GM18907 (cell line): ENCODE measurements around the gene FAM78A.

Source experiments
- ATAC-seq: cut with Tn5 transposase; IDR thresholded peaks from one replicate; pipeline ENCODE4 v1.9.1; 2021; ENCODE audit warnings: mild to moderate bottlenecking, moderate library complexity; ENCODE audit not compliant: unreplicated experiment

FAM78A gene

DNA sequence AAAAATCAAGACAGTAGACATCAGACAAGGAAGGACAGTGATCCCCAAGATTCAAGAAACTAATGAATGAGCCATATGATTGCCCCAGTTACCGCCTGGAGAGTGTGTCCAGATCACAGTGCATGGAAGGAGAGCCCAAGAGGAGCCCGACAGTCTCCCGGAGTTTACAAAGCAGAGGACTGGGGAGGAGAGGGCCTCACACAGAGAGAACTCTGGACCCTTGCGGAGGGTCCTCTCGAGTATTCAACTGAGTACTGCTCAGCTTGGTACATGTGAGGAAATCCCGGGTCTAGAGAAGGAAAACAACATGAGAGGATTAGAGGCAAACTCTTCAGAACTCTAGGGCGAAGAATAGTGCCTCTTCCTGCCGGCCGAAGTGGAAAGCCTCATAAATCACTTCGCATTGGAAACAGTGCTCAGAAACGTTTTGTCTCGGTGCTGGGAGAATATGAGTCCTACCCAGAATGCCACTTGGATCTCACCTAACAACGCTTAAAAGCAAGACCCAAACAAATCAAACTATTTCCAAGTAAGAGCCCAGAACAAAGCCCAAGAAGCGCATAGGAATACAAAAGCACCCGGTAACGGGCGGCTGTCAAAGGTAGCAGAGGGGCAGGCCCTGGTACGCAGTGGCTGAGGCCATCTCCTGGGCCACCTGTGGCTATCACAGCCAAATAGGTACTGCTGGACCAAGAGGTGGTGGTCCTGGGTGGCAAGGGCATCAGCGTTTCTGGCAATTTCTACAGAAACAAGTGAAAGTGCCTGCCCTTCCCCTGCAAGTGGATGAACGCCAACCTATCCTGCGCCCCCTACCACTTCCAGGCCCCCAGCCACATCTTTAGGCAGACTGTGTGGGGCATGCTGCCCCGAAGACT is 36.0 kb downstream of the FAM78A start:
- no peak for ATAC-seq

- no peak for ATAC-seq
Observed at GRCh38 chr9:131239161-131239975, 36.9 kb downstream of the FAM78A start.

GRCh38 chr9:131238402-131239021 is 37.8 kb downstream of the FAM78A start:
- ATAC-seq, result peak; percentile 27

DNA sequence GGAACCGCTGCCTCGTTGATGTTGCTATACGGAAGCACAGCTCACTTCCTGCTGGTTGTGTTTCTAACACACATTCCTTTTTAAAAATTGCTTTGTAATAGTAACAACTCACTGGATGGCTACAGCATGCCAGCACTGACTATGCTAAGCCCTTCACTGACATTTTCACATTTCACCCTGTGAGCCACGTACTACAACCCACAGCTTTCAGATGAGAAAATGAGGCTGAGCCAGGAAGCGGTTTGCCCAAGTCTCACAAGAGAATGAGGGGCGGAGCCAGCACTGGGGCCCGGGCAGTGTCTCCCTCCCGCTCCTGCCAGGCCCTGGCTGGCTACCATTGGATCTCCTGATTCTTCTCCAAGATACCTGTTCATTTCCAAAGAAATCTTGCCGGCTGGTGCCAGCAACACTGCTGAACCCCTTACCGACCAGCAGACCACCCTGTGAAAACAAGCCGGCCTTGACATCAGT is 38.3 kb downstream of the FAM78A start:
- peak; percentile 77 for ATAC-seq

DNA sequence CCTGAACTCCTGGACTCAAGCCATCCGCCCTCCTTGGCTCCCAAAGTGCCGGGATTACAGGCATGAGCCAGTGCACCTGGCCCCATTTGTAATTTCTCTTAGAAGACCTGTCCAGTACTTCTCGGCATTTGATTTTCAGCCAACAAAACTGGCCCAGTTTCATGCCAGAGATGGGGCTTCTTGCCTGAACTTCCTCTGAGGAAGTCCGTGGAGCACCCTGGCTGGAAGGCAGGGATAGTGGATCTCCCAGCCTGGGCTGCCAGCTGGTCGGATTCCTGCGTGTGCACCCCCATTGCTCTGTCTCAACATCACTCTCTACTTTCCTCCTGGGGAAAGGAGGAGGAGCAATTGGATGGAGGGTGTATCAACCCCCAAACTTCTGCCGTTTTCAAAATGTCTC is 39.0 kb downstream of the FAM78A start:
- no peak for ATAC-seq

DNA sequence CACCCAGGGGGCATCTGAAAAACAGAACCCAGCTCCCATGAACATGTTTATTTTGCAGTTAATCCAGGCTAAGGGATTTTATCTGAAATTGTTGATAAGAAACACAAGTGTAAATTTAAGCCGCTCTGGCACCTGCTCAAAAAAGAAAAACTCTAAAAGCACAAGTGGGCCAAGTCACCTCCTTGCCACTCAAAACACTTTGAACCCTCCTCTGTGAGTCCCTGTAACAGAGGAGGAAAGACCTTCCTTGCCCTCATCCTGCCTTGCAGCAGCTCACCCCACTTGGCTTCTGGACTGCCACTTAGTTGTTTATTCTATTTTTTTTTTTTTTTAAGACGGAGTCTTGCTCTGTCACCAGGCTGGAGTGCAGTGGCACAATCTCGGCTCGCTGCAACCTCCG is 39.5 kb downstream of the FAM78A start:
- no peak for ATAC-seq

- ATAC-seq, result no peak
Observed at GRCh38 chr9:131236161-131236560, 40.1 kb downstream of the FAM78A start.

DNA sequence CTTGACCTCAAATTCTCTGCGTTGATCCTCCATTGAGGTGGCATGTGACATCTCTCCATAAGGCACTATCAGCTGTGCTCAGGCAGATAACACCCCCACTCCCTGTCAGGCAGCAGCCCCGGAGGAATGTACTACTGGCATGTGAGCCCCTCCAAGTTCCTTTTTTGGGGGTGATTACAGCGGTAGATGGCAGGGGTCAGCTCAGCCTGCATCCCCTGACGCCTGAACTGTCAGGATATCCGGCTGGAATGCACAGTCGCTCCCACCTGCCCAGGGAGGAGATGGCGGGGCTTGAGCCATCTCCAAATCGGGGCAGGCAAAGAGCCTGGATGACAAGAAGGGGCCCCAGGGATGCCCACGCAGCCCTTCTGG is 40.8 kb downstream of the FAM78A start:
- no peak for ATAC-seq

DNA sequence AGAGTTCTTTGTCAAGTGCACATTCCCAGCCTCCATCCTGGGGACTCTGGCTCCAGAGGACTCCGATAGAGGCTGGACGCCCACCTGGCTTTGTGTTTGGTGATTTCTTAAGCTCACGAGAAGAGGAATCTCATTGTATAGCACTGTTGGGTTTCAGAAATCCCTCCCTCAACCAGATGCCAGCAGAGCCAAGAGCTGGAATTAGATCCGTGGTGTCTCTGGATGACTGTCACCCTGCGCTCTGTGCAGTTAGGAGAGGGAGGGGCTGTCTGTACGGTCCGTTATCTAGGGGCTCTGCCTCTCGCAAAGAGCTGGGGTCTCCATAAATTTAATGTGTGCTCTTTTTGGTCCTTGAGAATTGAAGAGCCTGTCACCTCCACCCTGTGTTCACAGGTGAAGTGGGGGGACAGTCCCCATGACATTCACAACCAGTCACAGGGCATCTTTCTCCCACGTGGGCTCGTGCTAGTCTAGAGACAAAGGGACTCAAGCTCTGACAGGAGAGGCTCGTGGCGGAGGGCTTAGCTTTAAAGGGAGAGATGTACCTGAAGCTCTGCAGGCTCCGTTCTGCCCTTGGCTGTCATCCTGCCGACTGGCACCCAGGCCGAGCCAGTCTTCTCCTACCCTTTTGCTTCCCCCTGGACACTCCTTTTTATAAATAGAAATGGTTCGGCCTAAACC is 41.4 kb downstream of the FAM78A start:
- no peak for ATAC-seq

- ATAC-seq, result no peak
Observed at GRCh38 chr9:131233995-131234394, 42.3 kb downstream of the FAM78A start.

GRCh38 chr9:131233556-131233955 is 42.8 kb downstream of the FAM78A start:
- ATAC-seq, result no peak

GRCh38 chr9:131228988-131229387 is 47.3 kb downstream of the FAM78A start:
- ATAC-seq, result no peak

- ATAC-seq, result no peak
Observed at GRCh38 chr9:131227959-131228460, 48.3 kb downstream of the FAM78A start.

DNA sequence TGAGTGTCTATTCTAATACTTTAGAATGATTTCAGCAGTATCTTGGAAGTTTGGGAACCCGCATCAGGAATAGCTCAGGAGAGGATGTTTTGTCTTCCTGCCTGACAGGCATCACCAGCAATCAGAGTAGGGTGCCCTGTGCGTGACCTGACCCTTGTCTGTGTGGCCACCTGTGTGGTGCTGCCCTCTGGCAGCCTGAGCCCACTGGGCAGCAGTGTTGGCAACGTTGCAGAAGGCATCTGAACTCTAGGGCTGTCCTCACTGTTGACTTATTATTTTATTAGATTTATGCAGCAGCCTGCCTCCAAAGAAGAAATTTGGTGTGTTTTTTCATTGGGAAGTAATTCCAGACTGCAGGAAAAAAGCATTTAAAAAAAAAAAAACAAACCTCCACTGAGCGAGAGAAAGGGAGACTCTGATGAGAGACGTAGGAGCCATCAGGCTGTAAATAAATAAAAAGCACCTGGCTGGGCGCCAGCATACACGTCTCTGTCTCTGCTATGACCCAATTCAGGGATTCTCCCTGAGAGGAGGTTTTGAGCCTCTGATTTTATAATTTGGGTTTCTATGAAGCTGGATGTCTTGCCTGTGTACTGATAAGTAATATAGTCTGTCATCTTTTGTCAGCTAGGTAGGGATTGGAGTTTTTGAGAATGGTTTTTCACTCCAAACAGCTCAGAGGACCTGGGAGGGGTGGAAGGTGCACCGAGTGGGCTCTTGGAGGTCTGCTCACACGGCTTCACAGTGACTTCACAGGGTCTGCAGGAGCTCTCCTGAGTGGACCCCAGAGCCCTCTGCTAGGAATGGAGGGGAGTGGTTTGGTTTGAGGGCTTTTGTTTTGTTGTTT is 49.0 kb downstream of the FAM78A start:
- no peak for ATAC-seq

DNA sequence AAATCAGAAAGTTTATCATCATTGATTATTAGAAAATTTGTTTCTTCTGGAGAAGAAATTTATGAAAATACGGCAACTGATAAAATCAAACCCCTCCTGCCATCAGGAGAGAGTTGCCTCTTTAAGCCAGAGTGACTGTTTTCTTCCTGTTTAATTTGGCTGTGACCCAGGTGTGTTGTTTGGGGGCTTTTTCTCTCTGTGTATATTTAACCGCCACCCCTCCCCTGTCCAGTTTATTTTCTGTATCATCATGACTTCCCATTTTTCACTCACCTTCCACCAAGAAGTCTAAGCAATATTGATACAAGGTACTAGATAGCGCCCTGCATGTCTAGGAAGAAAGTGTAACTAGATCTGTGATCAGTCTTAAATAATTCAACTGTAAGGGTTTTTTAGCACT is 50.1 kb downstream of the FAM78A start:
- no peak for ATAC-seq

DNA sequence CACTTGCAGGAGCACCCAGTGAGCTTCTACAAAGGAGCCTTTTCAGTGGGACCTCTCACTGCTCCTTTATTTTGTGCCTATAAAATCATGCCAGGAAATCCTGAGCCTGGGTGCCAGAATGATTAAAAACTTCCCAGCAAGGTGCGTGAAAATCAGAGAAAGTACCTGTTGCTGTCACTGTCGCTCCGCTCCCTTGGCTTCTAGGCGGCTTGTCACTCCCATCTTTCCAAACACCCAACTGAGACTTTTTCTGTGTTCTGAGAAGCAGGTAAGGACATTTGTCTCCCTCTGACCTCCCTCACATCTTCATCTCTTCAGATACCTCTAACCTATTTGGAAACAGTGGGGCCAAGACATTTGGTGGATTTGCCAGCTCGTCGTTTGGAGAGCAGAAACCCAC is 53.9 kb downstream of the FAM78A start:
- ATAC-seq, result no peak

DNA sequence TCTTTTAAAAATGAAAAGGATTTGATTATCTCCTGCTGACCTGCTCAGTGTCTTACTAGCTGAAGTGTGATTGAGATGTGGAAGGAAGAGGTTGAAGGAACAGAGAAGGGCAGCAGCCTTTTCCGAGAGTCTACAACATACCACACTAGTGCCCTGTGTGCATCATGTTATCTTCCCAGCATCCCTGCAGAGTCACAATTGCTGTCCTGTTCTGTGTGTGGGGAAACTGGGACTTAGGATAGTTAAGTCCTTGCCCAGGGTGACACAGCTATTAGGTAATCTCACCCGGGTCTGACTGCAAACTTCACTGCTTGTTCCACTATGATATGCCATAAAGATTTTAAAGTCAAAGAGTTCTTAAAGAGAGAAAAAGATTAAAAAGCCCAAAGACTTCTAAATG is 55.8 kb downstream of the FAM78A start:
- ATAC-seq, result no peak

GRCh38 chr9:131218370-131218769 is 57.9 kb downstream of the FAM78A start:
- no peak for ATAC-seq

- ATAC-seq, result no peak
Observed at GRCh38 chr9:131217331-131218031, 58.8 kb downstream of the FAM78A start.
